ENCODE measurements around the gene FBXL3. TPM values are rescaled to one million over a fixed set of nuclear protein-coding genes. Genes with fewer than 3 reads are reported as not detected.
A peak's percentile ranks its signal among the peaks of the same experiment; 100 is the strongest.

The FBXL3 gene
- total and polyA plus RNA-seq, 2 of the 13 experiments (the other 11 are each of a cell fraction or from before 2014, with no cell fraction given) = 11.5 to 18.5 TPM

GRCh38 chr13:76982061-76982460 is 44.9 kb downstream of the FBXL3 start (continued):
- TF ChIP-seq REST (IDR thresholded peaks at IDR 0.05; ENCODE audit: borderline replicate concordance in 1 of 2, low read depth in 1 of 2, low read length in 2 of 2) (no peak), NFATC3 (CRISPR knock-in tag; IDR thresholded peaks at IDR 0.05) (no peak), MED1 (CRISPR knock-in tag; IDR thresholded peaks at IDR 0.05) (peak; percentile 51; the same call in 1 of the 2 replicates), TEAD2 (CRISPR knock-in tag; IDR thresholded peaks at IDR 0.05) (no peak), ZNF670 (CRISPR knock-in tag; IDR thresholded peaks at IDR 0.05; ENCODE audit: borderline replicate concordance) (0 out of 2 replicates have a peak, but pooled peaks have one; percentile 34), MXI1 (IDR thresholded peaks at IDR 0.05; ENCODE audit: borderline replicate concordance, low read depth, low read length) (peak; percentile 41; the same call in 1 of the 3 replicates), BRF2 (CRISPR knock-in tag; IDR thresholded peaks at IDR 0.05) (no peak), GPN1 (CRISPR knock-in tag; IDR thresholded peaks at IDR 0.05; ENCODE audit: borderline replicate concordance) (no peak), ZBTB43 (CRISPR knock-in tag; conservative IDR thresholded peaks at IDR 0.05) (0 out of 2 replicates have a peak, but pooled peaks have one; percentile 39), ZSCAN22 (CRISPR knock-in tag; IDR thresholded peaks at IDR 0.05) (no peak), ARNTL (CRISPR knock-in tag; IDR thresholded peaks at IDR 0.05) (no peak), SPEN (CRISPR knock-in tag; IDR thresholded peaks at IDR 0.05; ENCODE audit: low read depth) (0 out of 2 replicates have a peak, but pooled peaks have one; percentile 28), ARID5B (CRISPR knock-in tag; IDR thresholded peaks at IDR 0.05) (peak; percentile 50), GTF3A (CRISPR knock-in tag; conservative IDR thresholded peaks at IDR 0.05) (no peak), ZBTB21 (CRISPR knock-in tag; IDR thresholded peaks at IDR 0.05) (0 out of 2 replicates have a peak, but pooled peaks have one; percentile 25), FOXP4 (CRISPR knock-in tag; IDR thresholded peaks at IDR 0.05) (0 out of 2 replicates have a peak, but pooled peaks have one; percentile 12)

Measured in HepG2 (cell line).